Esophagus muscularis mucosa (tissue), 4 donors: ENCODE data around the gene TCP11.

Experiments used
- EP300 ChIP-seq: sonication (generic); formaldehyde crosslinking; IDR thresholded peaks from one replicate; pipeline ENCODE4 v1.6.1; 2017; ENCODE audit warnings: antibody characterized with exemption
- POLR2A ChIP-seq: fragments of 450-650 bp; IDR thresholded peaks from one replicate; pipeline ENCODE4 v1.6.1; 2017; ENCODE audit warnings: antibody characterized with exemption, moderate library complexity, mild to moderate bottlenecking, low read depth
- POLR2AphosphoS5 ChIP-seq, 2 donors: sonication (generic); formaldehyde crosslinking; IDR thresholded peaks; one replicate each; pipeline ENCODE4 v1.6.1; 2017; ENCODE audit warnings: antibody characterized with exemption in 2 of 2
- TF ChIP-seq, protein P1 (sequence below), 3 experiments: fragments of 200-600 bp in 2 of 3; fragments of 450-650 bp in 1 of 3; sonication (generic) in 2 of 3; IDR thresholded peaks; one replicate each; pipeline ENCODE4 v1.5.1; 2017 to 2019; ENCODE audit warnings: antibody characterized with exemption in 3 of 3, mild to moderate bottlenecking in 2 of 3, moderate library complexity in 1 of 3

GRCh38 chr6:35170891-35171290 lies 29.8 kb upstream of the TCP11 start:
- TF ChIP-seq POLR2A (no peak), POLR2AphosphoS5 (IDR thresholded peaks at IDR 0.05) (no peak), EP300 (no peak)
- TF ChIP-seq, protein P1, sequence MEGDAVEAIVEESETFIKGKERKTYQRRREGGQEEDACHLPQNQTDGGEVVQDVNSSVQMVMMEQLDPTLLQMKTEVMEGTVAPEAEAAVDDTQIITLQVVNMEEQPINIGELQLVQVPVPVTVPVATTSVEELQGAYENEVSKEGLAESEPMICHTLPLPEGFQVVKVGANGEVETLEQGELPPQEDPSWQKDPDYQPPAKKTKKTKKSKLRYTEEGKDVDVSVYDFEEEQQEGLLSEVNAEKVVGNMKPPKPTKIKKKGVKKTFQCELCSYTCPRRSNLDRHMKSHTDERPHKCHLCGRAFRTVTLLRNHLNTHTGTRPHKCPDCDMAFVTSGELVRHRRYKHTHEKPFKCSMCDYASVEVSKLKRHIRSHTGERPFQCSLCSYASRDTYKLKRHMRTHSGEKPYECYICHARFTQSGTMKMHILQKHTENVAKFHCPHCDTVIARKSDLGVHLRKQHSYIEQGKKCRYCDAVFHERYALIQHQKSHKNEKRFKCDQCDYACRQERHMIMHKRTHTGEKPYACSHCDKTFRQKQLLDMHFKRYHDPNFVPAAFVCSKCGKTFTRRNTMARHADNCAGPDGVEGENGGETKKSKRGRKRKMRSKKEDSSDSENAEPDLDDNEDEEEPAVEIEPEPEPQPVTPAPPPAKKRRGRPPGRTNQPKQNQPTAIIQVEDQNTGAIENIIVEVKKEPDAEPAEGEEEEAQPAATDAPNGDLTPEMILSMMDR (IDR thresholded peaks at IDR 0.05): no peak
